Astrocyte of the cerebellum (primary cell): ENCODE measurements around the gene DRAM1.
"Not testable (repeated sequence)": the region's sequence is repeated elsewhere in the genome, so short reads cannot be mapped to it uniquely, and the experiment has no call there.

Experiments used
- DNase-seq: peaks from one replicate; pipeline ENCODE4 v3.0.0-alpha.2; 2011; ENCODE audit warnings: low read depth
- H3K4me3 ChIP-seq: 2 replicates; pipeline ENCODE4 v1.5.1; 2011; ENCODE audit warnings: mild to moderate bottlenecking, low read depth, low read length, moderate library complexity
- in situ Hi-C: cut with HindIII; loops from 2 replicates; pipeline ENCODE4 v1.10.0; 2017; ENCODE audit warnings: low sequenced_read_pairs
- TF ChIP-seq, protein P1 (sequence below): IDR thresholded peaks from 2 replicates; pipeline ENCODE4 v1.5.1; 2012; ENCODE audit warnings: low read length, low read depth, moderate library complexity, mild to moderate bottlenecking; ENCODE audit errors: missing control alignments

The DRAM1 gene

DNA sequence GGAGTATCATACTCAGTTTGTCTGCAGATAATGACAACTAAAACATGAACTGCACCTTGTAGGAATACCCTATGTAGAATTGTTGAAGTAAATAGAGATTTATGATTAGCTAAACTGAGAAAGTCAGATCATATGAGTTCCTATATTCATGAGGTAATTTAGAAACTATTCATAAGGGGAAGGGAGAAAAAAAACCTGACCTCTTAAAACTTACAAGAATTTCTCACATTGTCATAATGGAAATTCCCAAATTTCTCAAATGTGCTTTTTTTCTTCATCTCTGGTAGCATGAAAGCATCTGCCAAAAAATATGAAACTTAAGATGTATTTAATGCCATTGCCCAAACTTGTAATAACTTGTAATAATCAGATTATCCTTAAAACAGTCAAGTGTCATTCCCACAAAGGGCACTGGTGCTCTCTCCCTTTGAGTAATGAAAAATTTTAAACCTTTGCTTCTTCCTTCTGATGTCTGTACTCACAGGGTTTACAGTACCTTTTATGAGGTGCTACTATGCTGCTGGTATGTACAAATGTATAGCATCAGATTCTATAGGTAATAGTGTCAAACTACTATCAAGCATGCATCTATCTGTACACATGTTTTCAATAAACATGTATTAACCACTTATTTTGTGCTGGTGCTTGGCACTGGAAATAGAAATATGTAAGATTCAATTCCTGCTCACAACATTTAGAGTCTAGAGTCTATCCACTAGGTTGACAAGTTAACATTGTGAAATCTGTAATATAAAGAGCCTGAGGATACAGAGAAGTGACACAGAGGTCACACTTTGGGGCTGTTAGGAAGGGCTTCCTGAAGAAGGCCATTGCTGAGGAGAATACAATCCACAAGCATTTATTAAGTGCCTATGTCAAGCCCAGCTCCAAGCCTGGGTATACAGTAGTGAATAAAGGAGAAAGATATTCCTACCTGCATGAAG is 17.4 kb upstream of the DRAM1 start:
- TF ChIP-seq, protein P1, sequence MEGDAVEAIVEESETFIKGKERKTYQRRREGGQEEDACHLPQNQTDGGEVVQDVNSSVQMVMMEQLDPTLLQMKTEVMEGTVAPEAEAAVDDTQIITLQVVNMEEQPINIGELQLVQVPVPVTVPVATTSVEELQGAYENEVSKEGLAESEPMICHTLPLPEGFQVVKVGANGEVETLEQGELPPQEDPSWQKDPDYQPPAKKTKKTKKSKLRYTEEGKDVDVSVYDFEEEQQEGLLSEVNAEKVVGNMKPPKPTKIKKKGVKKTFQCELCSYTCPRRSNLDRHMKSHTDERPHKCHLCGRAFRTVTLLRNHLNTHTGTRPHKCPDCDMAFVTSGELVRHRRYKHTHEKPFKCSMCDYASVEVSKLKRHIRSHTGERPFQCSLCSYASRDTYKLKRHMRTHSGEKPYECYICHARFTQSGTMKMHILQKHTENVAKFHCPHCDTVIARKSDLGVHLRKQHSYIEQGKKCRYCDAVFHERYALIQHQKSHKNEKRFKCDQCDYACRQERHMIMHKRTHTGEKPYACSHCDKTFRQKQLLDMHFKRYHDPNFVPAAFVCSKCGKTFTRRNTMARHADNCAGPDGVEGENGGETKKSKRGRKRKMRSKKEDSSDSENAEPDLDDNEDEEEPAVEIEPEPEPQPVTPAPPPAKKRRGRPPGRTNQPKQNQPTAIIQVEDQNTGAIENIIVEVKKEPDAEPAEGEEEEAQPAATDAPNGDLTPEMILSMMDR: no peak
- no peak for DNase-seq
- H3K4me3 ChIP-seq: no peak overlapping the region
- in situ Hi-C loops: no loop called here

GRCh38 chr12:101861688-101862087 is 15.7 kb upstream of the DRAM1 start:
- in situ Hi-C loops, DNase-seq, H3K4me3 ChIP-seq: not testable (repeated sequence)

GRCh38 chr12:101862245-101862644 is 15.1 kb upstream of the DRAM1 start:
- no peak for DNase-seq
- TF ChIP-seq, protein P1: no peak
- in situ Hi-C loops: no loop called here
- no peak overlapping the region for H3K4me3 ChIP-seq

- TF ChIP-seq, protein P1: no peak
- DNase-seq: no peak
- in situ Hi-C loops: no loop called here
- H3K4me3 ChIP-seq: no peak overlapping the region
Measured at GRCh38 chr12:101863981-101864380, 13.4 kb upstream of the DRAM1 start.

GRCh38 chr12:101866615-101867373 is 10.6 kb upstream of the DRAM1 start:
- H3K4me3 ChIP-seq: no peak overlapping the region
- TF ChIP-seq, protein P1: no peak
- in situ Hi-C loops: no loop called here
- DNase-seq: no peak

DNA sequence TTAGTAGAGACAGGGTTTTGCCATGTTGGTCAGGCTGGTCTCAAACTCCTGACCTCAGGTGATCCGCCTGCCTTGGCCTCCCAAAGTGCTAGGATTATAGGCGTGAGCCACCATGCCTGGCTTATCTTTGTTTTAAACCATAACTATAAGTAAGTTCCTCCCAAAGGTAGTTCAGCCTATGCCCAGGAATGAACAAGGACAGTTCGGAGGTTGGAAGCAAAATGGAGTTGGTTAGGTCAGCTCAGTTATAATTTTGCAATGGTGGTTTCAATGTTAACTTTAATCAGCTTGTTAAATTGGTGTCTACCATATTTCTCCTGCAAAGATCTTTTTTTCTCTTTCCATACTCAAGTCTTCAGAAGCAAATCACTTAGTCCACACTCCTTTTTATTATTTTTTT is 9.8 kb upstream of the DRAM1 start:
- H3K4me3 ChIP-seq, in situ Hi-C loops, DNase-seq: not testable (repeated sequence)

- in situ Hi-C loops: no loop called here
- no peak overlapping the region for H3K4me3 ChIP-seq
- TF ChIP-seq, protein P1: no peak
- no peak for DNase-seq
Measured at GRCh38 chr12:101870925-101871324, 6.5 kb upstream of the DRAM1 start.
